H7 (cell line): ENCODE data around the gene IL17RE. TPM values are rescaled to one million over a fixed set of nuclear protein-coding genes. Genes with fewer than 3 reads are reported as not detected.
"Not testable (repeated sequence)": the region's sequence is repeated elsewhere in the genome, so short reads cannot be mapped to it uniquely, and the experiment has no call there.

Experiments
- DNase-seq: peaks from one replicate; pipeline ENCODE4 v3.0.0; 2012
- H3K27me3 ChIP-seq: 2 replicates; pipeline ENCODE4 v1.6.0; 2011; ENCODE audit warnings: mild to moderate bottlenecking, low read length; ENCODE audit not compliant: control insufficient read depth, insufficient read depth
- H3K36me3 ChIP-seq: replicated peaks from 2 replicates; pipeline ENCODE4 v1.5.1; 2011; ENCODE audit warnings: low read length; ENCODE audit not compliant: control insufficient read depth, insufficient read depth
- H3K4me3 ChIP-seq: 2 replicates; pipeline ENCODE4 v1.5.1; 2011; ENCODE audit warnings: low read depth, mild to moderate bottlenecking, control low read depth, low read length, moderate library complexity; ENCODE audit not compliant: insufficient read depth
- total RNA-seq: library from RNA; depleted of rRNA; stranded (reverse); fragments of >200 nt; shearing (Covaris generic); gene quantifications from 2 replicates; pipeline ENCODE4 v1.2.3, GENCODE V29; 2014; rRNA removed

IL17RE gene, protein sequence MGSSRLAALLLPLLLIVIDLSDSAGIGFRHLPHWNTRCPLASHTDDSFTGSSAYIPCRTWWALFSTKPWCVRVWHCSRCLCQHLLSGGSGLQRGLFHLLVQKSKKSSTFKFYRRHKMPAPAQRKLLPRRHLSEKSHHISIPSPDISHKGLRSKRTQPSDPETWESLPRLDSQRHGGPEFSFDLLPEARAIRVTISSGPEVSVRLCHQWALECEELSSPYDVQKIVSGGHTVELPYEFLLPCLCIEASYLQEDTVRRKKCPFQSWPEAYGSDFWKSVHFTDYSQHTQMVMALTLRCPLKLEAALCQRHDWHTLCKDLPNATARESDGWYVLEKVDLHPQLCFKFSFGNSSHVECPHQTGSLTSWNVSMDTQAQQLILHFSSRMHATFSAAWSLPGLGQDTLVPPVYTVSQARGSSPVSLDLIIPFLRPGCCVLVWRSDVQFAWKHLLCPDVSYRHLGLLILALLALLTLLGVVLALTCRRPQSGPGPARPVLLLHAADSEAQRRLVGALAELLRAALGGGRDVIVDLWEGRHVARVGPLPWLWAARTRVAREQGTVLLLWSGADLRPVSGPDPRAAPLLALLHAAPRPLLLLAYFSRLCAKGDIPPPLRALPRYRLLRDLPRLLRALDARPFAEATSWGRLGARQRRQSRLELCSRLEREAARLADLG
- total RNA-seq, result 1.5 and 1.9 TPM in 2 replicates

DNA sequence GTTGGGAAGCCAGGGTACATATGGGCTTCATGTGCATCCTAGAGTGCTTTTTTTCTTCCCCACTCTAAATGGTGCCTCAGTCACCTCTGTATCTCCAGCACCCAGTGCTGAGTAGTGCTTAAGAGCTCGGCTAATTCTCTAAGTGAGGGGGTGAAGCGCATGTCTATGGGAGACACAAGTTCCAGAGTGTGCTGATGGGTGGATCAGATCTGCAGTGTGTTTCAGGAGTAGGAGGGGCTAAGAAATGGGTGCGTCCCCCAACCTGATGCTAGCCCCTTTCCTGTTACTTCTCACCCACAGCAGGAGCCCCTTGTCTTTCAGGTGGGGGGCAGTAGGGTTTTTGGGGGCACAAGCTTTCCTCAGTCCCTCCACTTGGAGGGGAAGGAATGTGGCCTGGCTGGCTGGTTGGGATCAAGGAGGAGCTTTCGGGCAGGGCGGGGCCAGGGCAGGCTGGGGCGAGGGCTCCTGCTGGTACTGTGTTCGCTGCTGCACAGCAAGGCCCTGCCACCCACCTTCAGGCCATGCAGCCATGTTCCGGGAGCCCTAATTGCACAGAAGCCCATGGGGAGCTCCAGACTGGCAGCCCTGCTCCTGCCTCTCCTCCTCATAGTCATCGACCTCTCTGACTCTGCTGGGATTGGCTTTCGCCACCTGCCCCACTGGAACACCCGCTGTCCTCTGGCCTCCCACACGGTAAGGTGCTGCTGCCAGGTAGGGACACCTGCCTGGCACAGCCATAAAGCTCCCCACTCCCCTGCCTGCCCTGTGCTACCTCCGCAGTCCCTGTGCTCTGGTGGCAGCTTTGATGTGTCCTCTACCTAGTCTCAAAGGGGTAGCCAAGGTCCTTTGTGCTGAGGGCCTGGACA is at the start of gene IL17RE:
Gene IL17RE (plus strand): TSS at position 477 of the 866 bp plus-strand sequence. CDS start 85 bp downstream, at position 562.
- Histone ChIP-seq H3K36me3 (no peaks in the 10 kb centered on the region; the same call in 1 of the 2 replicates), H3K4me3 (no peak within 1 kb of the TSS), H3K27me3 (no peaks in the 10 kb centered on the region)
- peak; percentile 82 for DNase-seq

GRCh38 chr3:9854291-9854940 is 48.2 kb upstream of the IL17RE start:
- not testable (repeated sequence) for H3K36me3 ChIP-seq, H3K4me3 ChIP-seq, DNase-seq, H3K27me3 ChIP-seq

DNA sequence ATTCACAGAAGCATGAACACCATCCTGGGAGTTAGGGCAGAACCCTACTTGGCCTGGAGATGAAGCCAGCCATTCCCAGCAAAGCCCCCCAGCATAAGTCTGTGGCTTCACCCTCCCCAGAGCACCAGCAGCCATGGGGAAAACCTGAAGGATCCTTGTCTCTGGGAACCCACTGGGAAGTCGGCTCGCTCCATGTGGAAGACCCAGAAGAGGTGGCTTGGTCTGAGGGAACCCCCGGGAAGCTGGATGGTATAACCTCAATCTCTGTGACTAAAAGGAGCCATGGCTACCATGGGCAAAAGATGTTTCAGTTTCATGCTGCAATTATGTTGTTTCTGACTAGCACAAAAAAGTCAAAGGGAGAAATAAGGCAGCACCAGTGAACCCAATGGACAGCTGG is 47.1 kb upstream of the IL17RE start:
- no peaks in the 10 kb centered on the region for H3K27me3 ChIP-seq
- no peak for DNase-seq

DNA sequence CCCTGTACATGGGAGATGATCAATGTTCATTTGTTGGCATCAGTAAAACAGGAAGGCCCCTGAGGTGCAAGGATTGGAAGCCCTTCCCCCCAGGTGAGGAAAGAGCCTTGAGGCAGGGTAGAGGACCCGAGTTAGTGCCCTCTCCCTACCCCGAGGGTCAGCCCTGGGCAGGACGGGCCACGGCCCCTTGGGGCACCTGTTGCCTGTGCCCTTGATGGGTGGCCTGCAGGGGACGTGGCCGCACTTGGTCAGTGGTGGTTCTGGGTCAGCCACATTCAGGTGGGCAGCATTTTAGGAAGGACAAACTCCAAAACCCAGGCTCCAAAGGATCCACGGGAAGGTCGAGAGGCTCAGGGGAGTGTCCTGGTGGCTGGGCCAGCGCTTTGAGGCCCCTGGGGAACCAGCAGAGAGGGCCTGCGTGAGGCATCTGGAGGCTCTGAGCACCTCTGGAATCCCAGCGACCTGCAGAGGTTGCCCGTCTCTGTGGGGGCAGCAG is 43.1 kb upstream of the IL17RE start:
- DNase-seq, result peak; percentile 23
- no peak overlapping the region for H3K4me3 ChIP-seq
- peaks cover 7% of the 10 kb centered on the region; the same call in 1 of the 2 replicates for H3K27me3 ChIP-seq
- no peaks in the 10 kb centered on the region for H3K36me3 ChIP-seq

More for the DNA sequence above, 47.1 kb upstream of the IL17RE start:
- no peak overlapping the region for H3K4me3 ChIP-seq
- no peaks in the 10 kb centered on the region for H3K36me3 ChIP-seq

DNA sequence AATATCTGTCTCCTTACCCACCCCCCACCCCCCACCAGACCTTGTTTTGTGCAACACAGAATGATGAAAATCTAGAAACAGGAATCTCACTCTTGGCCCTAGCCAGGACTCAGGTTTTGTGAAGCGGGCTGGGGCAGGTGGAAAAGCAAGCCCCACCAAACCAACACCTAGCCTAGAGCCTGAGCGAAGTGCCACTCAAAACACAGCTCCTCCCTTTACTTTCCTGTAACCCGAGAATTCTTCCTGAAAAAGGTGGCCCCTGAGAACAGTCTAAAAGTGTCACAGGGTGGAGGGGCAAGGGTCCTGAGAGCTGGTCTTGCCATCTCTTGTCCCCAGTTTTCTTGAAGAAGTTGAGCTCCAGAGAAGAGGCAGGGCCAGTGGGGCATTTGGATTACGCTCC is 41.4 kb upstream of the IL17RE start:
- peak; percentile 64 for DNase-seq
- Histone ChIP-seq H3K36me3 (no peaks in the 10 kb centered on the region), H3K4me3 (no peak overlapping the region), H3K27me3 (peaks cover 7% of the 10 kb centered on the region; the same call in 1 of the 2 replicates)

DNA sequence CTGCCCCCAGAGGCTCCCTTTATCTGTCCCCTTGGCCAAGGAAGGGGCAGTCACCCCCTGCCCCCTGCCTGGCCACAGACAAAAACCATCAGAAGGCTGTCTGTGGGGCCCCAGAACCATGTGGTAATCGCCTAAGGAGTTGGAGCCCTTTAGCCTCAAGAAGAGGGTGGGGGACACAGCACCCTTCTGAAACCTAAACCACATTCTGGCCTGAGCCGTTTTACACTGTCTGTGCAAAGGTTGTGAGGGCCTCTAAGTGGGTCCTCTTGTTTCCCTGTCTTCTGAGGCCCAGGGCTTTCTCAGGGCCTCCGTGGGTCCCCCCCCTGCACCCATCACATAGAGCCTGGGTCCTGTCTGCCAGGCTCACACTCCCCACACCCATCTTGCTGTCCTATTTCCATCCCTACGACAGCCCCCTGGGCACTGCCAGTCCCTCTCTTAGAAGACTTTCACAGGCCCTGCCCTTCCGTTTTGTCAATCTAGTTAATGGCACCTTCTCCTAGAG is 41.0 kb upstream of the IL17RE start:
- peak; percentile 45 for DNase-seq
- Histone ChIP-seq H3K27me3 (peaks cover 7% of the 10 kb centered on the region; the same call in 1 of the 2 replicates), H3K36me3 (no peaks in the 10 kb centered on the region), H3K4me3 (no peak overlapping the region)

DNA sequence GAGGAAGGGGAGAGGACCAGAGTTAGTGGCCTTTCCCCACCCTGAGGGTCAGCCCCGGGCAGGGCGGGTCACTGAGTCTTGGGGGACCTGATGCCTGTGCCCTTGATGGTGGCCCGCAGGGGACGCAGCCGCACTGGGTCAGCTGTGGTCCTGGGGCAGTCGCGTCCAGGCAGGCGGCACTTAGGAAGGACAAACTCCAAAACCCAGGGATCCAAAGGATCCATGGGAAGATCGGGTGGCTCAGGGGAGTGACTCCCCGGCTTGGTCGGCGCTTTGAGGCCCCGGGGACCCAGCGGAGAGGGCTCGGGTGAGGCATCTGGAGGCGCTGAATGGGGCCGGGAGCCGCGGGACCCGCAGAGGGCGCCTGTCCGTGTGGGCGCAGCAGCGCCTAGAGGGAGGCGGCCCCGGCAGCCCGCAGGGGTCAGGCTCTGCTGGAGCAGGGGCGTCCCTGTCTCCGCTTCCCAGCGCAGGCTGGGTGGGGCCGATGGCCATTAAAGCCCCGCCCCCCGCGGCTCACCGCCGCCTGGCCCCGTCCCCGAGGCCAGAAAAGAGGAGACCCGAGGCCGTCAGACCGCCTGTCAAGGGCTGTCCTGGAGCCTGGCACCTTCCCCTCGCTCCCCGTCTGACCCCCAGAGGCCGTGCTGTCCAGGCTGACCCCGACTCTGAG is 40.1 kb upstream of the IL17RE start:
- Histone ChIP-seq H3K36me3 (no peaks in the 10 kb centered on the region), H3K4me3 (peak overlapping the region; percentile 38), H3K27me3 (peaks cover 7% of the 10 kb centered on the region; the same call in 1 of the 2 replicates)
- peak; percentile 96 for DNase-seq

DNA sequence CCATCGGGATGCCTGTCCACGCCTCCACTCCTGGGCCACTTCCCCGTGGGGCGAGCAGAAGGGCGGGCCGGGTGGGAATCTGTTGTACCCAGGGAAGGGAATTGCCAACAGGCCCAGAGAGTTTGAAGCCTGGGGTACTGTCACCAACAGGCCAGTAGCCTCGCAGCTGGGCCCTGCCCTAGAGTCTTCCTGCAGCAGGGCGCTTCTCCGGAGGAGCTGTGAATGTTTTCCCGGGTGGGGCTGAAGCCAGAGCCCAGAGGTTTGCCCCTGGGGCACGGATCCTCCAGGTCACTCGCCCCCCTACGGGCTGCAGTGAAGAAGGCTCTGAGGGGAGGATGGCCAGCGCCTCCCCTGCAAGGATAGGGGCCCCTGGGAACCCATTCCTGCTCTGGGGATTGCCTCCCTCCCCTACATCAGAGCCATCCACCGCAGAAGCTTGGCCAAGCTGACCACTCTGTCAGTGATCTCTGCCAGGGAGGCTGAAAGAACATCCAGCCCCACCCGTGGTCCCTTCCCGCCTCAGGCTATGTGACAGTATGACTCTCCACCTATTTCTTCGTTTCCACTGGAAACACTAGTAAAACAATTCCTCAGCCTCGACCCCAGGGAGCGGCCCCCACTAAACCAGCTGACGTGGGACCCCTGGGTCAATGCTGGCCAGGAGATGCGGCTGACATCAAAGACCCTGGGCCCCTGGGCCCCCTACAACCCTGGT is 39.4 kb upstream of the IL17RE start:
- peak overlapping the region; percentile 38 for H3K4me3 ChIP-seq
- DNase-seq, result no peak
- H3K27me3 ChIP-seq, result peaks cover 7% of the 10 kb centered on the region; the same call in 1 of the 2 replicates
- H3K36me3 ChIP-seq, result no peaks in the 10 kb centered on the region

- Histone ChIP-seq H3K36me3 (no peaks in the 10 kb centered on the region), H3K4me3 (no peak overlapping the region), H3K27me3 (peaks cover 7% of the 10 kb centered on the region; the same call in 1 of the 2 replicates)
- no peak for DNase-seq
These were observed 38.3 kb upstream of the IL17RE start for GRCh38 chr3:9864200-9864927.

- not testable (repeated sequence) for H3K36me3 ChIP-seq, H3K27me3 ChIP-seq, DNase-seq, H3K4me3 ChIP-seq
These were observed 37.5 kb upstream of the IL17RE start for GRCh38 chr3:9865125-9865637.

- Histone ChIP-seq H3K4me3 (no peak overlapping the region), H3K27me3 (peaks cover 7% of the 10 kb centered on the region; the same call in 1 of the 2 replicates), H3K36me3 (no peaks in the 10 kb centered on the region)
- no peak for DNase-seq
These were observed 36.0 kb upstream of the IL17RE start for GRCh38 chr3:9866639-9867038.

DNA sequence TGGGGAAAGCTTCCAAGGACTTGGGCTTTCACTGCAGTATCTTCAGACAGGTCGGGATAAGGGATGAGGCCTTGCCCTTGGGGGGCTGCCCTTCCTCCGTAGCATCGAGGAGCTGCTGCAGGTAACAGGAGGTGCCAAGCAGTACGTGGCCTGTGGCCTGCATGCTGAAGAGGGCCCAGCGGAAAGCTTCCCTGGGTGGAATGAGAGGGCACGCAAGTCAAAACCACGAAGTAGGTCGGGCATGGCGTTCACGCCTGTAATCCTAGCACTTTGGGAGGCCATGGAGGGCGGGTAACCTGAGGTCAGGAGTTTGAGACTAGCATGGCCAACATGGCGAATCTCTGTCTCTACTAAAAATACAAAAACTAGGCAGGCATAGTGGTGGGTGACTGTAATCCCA is 35.5 kb upstream of the IL17RE start:
- no peak for DNase-seq
- H3K36me3 ChIP-seq, result no peaks in the 10 kb centered on the region
- peaks cover 6% of the 10 kb centered on the region; the same call in 1 of the 2 replicates for H3K27me3 ChIP-seq
- H3K4me3 ChIP-seq, result no peak overlapping the region
